Nephron (organoid): ENCODE results near the gene ROGDI.

Experiments
- H3K27ac Mint-ChIP-seq, 3 experiments: 2 replicates each; pipeline ENCODE4 v1.8.0; 2020; ENCODE audit warnings: mixed read lengths in 3 of 3, mild to moderate bottlenecking in 2 of 3, moderate library complexity in 1 of 3
- H3K27me3 Mint-ChIP-seq: 2 replicates; pipeline ENCODE4 v1.8.0; 2021; ENCODE audit warnings: low read depth, mild to moderate bottlenecking, moderate library complexity, mixed read lengths
- H3K36me3 Mint-ChIP-seq: 2 replicates; pipeline ENCODE4 v1.8.0; 2020; ENCODE audit warnings: low read depth, mixed read lengths
- H3K4me1 Mint-ChIP-seq: 2 replicates; pipeline ENCODE4 v1.8.0; 2020; ENCODE audit warnings: mixed read lengths
- H3K4me3 Mint-ChIP-seq, 3 experiments: 2 replicates each; pipeline ENCODE4 v1.8.0; 2020; ENCODE audit warnings: mild to moderate bottlenecking in 3 of 3, mixed read lengths in 3 of 3, moderate library complexity in 2 of 3
- H3K9me3 Mint-ChIP-seq: 2 replicates; pipeline ENCODE4 v1.8.0; 2020; ENCODE audit warnings: mixed read lengths
- TF ChIP-seq, protein P1 (sequence below), 3 experiments: fragments of 200-600 bp; sonication (generic); IDR thresholded peaks; one replicate each; pipeline ENCODE4 v1.5.0; 2021; ENCODE audit warnings: antibody characterized with exemption in 3 of 3; ENCODE audit not compliant: unreplicated experiment in 3 of 3

ROGDI gene

DNA sequence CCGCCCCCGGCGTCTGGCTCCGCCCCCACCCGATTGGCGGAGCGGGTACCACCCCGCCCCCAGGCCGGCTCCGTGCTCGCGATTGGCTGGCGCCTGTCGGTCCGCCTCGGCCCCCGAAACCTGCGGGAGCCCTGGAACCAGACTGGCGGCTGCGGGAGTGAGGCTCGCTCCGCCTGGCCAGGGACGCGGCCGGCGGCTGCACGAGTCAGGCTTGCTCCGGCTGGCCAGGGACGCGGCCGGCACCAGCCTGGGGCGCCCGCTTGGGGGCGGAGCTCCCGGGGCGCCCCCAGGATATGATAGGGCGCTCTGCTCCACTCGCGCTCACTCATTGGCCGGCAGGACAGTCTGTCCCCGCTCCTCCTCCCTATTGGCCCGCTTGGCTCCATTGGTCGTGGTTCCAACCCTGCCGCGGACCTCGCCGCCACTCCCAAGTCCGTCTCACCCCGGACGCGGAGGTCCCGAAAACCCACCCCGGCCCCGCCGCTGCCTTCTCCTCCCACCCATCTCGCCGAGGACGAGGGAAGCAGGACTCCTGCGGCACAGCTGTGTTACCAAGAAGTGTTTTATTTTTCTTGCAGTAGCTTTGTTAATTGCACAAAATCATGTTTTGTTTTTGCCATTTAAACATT lies 340 bp upstream of the ROGDI start:
- TF ChIP-seq, protein P1, sequence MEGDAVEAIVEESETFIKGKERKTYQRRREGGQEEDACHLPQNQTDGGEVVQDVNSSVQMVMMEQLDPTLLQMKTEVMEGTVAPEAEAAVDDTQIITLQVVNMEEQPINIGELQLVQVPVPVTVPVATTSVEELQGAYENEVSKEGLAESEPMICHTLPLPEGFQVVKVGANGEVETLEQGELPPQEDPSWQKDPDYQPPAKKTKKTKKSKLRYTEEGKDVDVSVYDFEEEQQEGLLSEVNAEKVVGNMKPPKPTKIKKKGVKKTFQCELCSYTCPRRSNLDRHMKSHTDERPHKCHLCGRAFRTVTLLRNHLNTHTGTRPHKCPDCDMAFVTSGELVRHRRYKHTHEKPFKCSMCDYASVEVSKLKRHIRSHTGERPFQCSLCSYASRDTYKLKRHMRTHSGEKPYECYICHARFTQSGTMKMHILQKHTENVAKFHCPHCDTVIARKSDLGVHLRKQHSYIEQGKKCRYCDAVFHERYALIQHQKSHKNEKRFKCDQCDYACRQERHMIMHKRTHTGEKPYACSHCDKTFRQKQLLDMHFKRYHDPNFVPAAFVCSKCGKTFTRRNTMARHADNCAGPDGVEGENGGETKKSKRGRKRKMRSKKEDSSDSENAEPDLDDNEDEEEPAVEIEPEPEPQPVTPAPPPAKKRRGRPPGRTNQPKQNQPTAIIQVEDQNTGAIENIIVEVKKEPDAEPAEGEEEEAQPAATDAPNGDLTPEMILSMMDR (IDR thresholded peaks at IDR 0.05; ENCODE audit: unreplicated experiment in 3 of 3): peak in 1 of 3 experiments; percentile 26
- Mint-ChIP-seq H3K9me3 (no peaks in the 10 kb centered on the region), H3K4me3 (peak overlapping the region; percentile 88 to 91 (median 89)), H3K4me1 (peaks cover 20% of the 10 kb centered on the region), H3K27ac (peak overlapping the region; percentile 88 to 94 (median 93)), H3K36me3 (peaks cover 20% of the 10 kb centered on the region), H3K27me3 (no peaks in the 10 kb centered on the region)

DNA sequence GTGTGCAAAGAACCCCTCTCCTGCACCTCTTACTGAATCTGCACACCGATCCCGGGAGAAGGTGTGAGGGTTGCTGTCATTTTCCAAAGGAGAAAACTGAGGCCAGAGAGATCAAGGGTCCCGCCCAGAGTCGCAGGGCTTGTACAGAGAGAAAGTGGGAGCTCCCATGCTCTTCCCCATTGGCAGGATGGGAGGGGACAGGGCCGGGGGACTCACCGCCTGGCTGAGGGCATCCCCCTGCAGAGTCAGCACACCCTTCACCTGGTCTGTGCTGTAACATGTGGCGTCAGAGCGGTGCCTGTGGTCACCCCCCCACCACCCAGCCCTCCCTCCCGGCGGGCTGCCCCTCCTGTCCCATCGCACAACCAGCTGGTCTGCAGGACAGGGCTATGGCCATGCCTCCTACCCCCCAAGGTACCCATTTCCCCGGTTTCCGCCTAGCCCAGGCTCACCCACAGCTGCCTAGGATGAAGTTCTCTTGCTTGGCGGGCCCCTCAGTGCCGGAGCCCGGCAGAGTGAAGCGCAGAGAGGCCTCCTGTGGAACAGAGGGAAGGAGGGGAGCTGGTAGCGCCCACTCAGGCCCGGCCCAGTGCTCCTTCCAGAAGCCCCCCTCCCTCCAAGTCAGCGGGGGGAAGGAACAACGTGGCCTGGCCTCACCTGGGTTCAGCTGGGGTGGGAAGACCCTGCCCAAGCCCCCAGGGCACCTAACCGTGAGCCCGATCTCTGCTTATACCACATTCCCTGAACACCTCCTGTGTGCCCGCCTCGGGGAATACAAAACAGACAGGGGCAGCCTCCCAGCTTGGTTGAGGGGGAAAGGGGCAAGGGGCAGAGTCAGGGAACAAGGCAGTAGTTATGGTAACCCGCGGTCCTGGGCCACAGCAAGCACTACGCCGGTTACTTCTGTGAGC lies 1.1 kb downstream of the ROGDI start:
- H3K36me3 Mint-ChIP-seq: peaks cover 16% of the 10 kb centered on the region
- peak overlapping the region in 1 of 3 experiments; percentile 73 for H3K27ac Mint-ChIP-seq
- no peaks in the 10 kb centered on the region for H3K9me3 Mint-ChIP-seq
- no peaks in the 10 kb centered on the region for H3K27me3 Mint-ChIP-seq
- peak overlapping the region; percentile 87 to 91 (median 89) for H3K4me3 Mint-ChIP-seq
- TF ChIP-seq, protein P1 (IDR thresholded peaks at IDR 0.05; ENCODE audit: unreplicated experiment in 3 of 3): no peak
- H3K4me1 Mint-ChIP-seq: peaks cover 20% of the 10 kb centered on the region

DNA sequence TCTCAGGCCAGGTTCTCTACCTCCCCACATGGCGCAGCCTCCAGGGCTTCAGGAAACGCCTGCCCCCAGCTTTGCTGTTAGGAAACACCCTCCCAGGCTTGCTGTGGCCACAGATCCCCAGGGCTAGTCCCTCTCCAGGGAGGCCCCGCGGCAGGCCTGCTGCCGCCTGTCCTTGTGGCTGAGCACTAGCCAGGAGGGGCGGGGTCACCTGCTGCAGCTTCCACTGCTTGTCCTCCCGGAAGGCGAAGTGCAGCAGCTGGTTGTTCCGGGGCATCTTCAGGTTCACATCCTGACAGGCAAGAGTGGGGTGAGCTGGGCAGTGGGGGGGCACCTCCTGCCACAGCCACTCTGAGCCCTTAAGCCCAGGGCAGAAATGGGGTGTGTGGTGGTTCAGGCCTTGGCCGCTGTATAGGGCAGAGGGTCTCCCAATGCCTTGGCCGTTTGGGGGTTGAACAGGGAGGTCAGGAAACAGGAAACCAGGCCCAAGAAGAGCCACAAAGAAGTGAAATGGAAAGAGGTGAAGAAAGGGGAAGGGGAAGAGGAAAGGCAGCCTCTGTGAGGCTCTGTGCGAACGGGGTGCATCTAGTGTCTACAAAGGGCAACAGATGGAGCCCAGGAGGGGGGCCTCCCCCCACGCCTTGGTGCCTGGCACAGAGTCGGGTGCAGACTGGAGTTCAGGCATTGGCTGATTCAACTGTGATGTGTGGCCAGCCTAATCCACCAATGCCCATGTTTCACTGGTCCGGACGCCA lies 2.0 kb downstream of the ROGDI start:
- Mint-ChIP-seq H3K9me3 (no peaks in the 10 kb centered on the region), H3K4me1 (peaks cover 20% of the 10 kb centered on the region), H3K27me3 (no peaks in the 10 kb centered on the region), H3K27ac (peak overlapping the region in 2 of 3 experiments; percentile 48 to 63), H3K4me3 (peak overlapping the region; percentile 87 to 91 (median 89)), H3K36me3 (peaks cover 13% of the 10 kb centered on the region)
- TF ChIP-seq, protein P1 (IDR thresholded peaks at IDR 0.05; ENCODE audit: unreplicated experiment in 3 of 3): no peak

DNA sequence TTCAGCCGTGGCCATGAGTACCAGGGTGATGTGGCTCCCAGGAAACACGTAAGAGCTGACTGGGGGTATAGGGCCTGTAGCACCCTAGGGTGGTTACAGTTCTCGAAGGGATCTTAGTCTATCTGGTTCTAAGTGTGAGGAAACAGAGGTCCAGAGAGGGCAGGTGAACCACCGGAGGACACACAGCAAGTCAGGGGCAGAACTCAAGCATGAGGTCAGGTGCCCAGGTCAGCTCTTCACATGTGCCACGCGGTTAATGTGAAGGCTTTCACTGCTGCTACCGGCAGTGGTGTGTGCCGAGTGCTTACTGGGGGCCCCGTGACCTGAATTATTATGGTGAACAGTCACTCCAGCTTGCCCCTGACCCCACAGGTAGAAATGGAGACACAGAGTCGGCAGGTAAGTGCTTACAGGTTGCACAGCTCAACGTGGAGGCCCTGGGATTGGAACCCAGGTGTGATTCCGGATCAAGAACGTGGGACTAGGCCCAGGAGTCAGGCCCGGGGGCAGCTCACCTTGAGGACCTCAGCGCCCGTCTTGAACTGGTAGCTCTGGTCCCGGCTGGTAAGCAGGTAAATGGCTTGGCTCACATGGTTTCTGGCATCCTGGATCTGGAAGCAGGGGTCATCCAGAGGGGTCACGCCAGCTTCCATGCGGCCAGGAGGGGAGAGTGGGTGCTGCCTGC lies 3.1 kb downstream of the ROGDI start:
- no peak overlapping the region for H3K27ac Mint-ChIP-seq
- no peaks in the 10 kb centered on the region for H3K27me3 Mint-ChIP-seq
- peaks cover 4% of the 10 kb centered on the region for H3K36me3 Mint-ChIP-seq
- peak overlapping the region; percentile 35 to 70 (median 61) for H3K4me3 Mint-ChIP-seq
- TF ChIP-seq, protein P1 (IDR thresholded peaks at IDR 0.05; ENCODE audit: unreplicated experiment in 3 of 3): no peak
- no peaks in the 10 kb centered on the region for H3K9me3 Mint-ChIP-seq
- H3K4me1 Mint-ChIP-seq: peaks cover 15% of the 10 kb centered on the region

DNA sequence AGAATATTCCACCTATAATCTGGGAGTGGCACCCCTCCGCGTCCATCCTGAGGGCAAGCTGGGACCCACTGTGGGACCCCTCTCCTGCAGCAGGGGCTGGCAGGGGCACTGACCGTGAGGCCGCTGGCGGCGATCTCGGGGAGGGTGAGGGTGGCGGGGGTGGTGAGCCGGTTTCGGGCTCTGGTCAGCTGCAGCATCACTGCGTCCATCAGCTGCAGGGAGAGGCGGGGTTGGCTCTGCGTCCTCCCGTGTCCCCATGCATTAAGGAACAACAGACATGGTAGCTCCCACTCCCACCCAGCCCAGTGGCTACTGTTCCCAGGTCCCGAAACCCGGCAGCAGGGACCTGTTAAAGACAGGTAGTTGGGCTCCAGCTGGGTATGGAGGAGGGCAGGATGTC lies 4.0 kb downstream of the ROGDI start:
- H3K27ac Mint-ChIP-seq: no peak overlapping the region
- H3K27me3 Mint-ChIP-seq: no peaks in the 10 kb centered on the region
- TF ChIP-seq, protein P1 (IDR thresholded peaks at IDR 0.05; ENCODE audit: unreplicated experiment in 3 of 3): no peak
- H3K9me3 Mint-ChIP-seq: no peaks in the 10 kb centered on the region
- peaks cover 7% of the 10 kb centered on the region for H3K4me1 Mint-ChIP-seq
- H3K4me3 Mint-ChIP-seq: peak overlapping the region; percentile 45 to 65 (median 53)
- peaks cover 4% of the 10 kb centered on the region for H3K36me3 Mint-ChIP-seq
